ENCODE data around the gene ADAM8. TPM values are rescaled to one million over a fixed set of nuclear protein-coding genes. Genes with fewer than 3 reads are reported as not detected.

The ADAM8 gene
- total RNA-seq, 1 donor from 2014 or later = 123 TPM

GRCh38 chr10:133249094-133249780 lies 27.4 kb downstream of the ADAM8 start:
- peaks cover 37% of the 10 kb centered on the region for H3K27me3 ChIP-seq (ENCODE audit: control insufficient read depth, insufficient read depth, low read length)
- no peak for DNase-seq (ENCODE audit: low read depth)
- H3K4me3 ChIP-seq (ENCODE audit: low read depth, low read length) = no peak overlapping the region
- no peak for TF ChIP-seq CTCF (IDR thresholded peaks at IDR 0.05; ENCODE audit: insufficient read depth, low read length, poor library complexity, severe bottlenecking)
- no peaks in the 10 kb centered on the region for H3K36me3 ChIP-seq (ENCODE audit: control insufficient read depth, insufficient read depth, low read length)

GRCh38 chr10:133248334-133248715 lies 28.3 kb downstream of the ADAM8 start:
- Histone ChIP-seq H3K27me3 (ENCODE audit: control insufficient read depth, insufficient read depth, low read length) (peaks cover 43% of the 10 kb centered on the region), H3K36me3 (ENCODE audit: control insufficient read depth, insufficient read depth, low read length) (no peaks in the 10 kb centered on the region)

GRCh38 chr10:133247681-133248333 lies 28.9 kb downstream of the ADAM8 start:
- Histone ChIP-seq H3K36me3 (ENCODE audit: control insufficient read depth, insufficient read depth, low read length) (no peaks in the 10 kb centered on the region), H3K4me3 (ENCODE audit: low read depth, low read length) (no peak overlapping the region), H3K27me3 (ENCODE audit: control insufficient read depth, insufficient read depth, low read length) (peaks cover 47% of the 10 kb centered on the region)
- no peak for DNase-seq (ENCODE audit: low read depth)
- TF ChIP-seq CTCF (IDR thresholded peaks at IDR 0.05; ENCODE audit: insufficient read depth, low read length, poor library complexity, severe bottlenecking) = no peak

More at GRCh38 chr10:133248334-133248715, 28.3 kb downstream of the ADAM8 start:
- DNase-seq (ENCODE audit: low read depth) = no peak
- no peak overlapping the region for H3K4me3 ChIP-seq (ENCODE audit: low read depth, low read length)
- TF ChIP-seq CTCF (IDR thresholded peaks at IDR 0.05; ENCODE audit: insufficient read depth, low read length, poor library complexity, severe bottlenecking) = no peak

GRCh38 chr10:133246236-133246626 lies 30.4 kb downstream of the ADAM8 start:
- Histone ChIP-seq H3K27me3 (ENCODE audit: control insufficient read depth, insufficient read depth, low read length) (peaks cover 63% of the 10 kb centered on the region), H3K36me3 (ENCODE audit: control insufficient read depth, insufficient read depth, low read length) (no peaks in the 10 kb centered on the region), H3K4me3 (ENCODE audit: low read depth, low read length) (no peak overlapping the region)
- no peak for DNase-seq (ENCODE audit: low read depth)
- no peak for TF ChIP-seq CTCF (IDR thresholded peaks at IDR 0.05; ENCODE audit: insufficient read depth, low read length, poor library complexity, severe bottlenecking)

- H3K27me3 ChIP-seq (ENCODE audit: control insufficient read depth, insufficient read depth, low read length) = peaks cover 67% of the 10 kb centered on the region
- no peak overlapping the region for H3K4me3 ChIP-seq (ENCODE audit: low read depth, low read length)
- H3K36me3 ChIP-seq (ENCODE audit: control insufficient read depth, insufficient read depth, low read length) = no peaks in the 10 kb centered on the region
- DNase-seq (ENCODE audit: low read depth) = no peak
- TF ChIP-seq CTCF (IDR thresholded peaks at IDR 0.05; ENCODE audit: insufficient read depth, low read length, poor library complexity, severe bottlenecking) = no peak
These were observed 31.0 kb downstream of the ADAM8 start for GRCh38 chr10:133245439-133246235.

All from kidney epithelial cell (primary cell).